ENCODE results near the gene C12orf60. TPM values are rescaled to one million over a fixed set of nuclear protein-coding genes. Genes with fewer than 3 reads are reported as not detected.

Gene C12orf60
- total RNA-seq (2022; extraction: Qiagen RNA extraction; ENCODE audit: low read depth): 1.4 to 1.8 TPM (median 1.5 TPM) in 5 replicates

GRCh38 chr12:14803011-14803829, at the start of gene C12orf60, which contains the start of gene WBP11:
TSS of gene C12orf60 (plus strand) at chr12:14803670. CDS start at chr12:14822936, 19,266 bp downstream.
TSS of gene WBP11 (minus strand) at chr12:14803478. CDS start at chr12:14801383, 2,095 bp downstream.

DNA sequence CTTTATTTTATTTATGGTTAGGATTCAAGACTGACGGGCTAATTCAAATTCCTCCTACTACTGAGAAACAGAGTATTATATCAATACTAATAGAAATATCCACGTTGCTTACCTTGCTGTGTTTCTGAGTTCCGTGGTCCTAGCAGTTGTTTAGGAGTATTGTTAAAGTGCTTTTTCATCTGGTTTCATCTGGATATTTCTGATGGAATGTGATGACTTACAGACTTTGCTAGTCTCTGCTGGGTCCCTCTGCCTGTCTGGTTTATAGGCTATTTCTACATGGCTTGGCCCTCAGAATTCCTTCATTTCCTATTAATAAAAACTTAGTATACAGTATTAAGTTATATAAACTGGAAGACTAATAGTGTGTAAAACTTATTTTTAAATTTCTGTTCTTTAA, 10.5 kb downstream of the C12orf60 start, which contains the start of gene SMCO3:
Gene SMCO3, minus strand, starts transcription at position 169 of the 400 bp plus-strand sequence. CDS start 7,502 bp downstream, outside the sequence.

GRCh38 chr12:14843425-14843887, 40.0 kb downstream of the C12orf60 start, which contains the start of gene ART4:
TSS of gene ART4 (minus strand) at chr12:14843526. CDS start at chr12:14843113, 413 bp downstream.

Other genes starting within 250 kb of the C12orf60 start
- 3.6 to 5.6 TPM (median 4.0 TPM) in 5 replicates for gene PLBD1, start 235.8 kb upstream of the C12orf60 start, total RNA-seq (2022; extraction: Qiagen RNA extraction; ENCODE audit: low read depth)
- gene GUCY2C, start 107.1 kb upstream of the C12orf60 start, total RNA-seq (2022; extraction: Qiagen RNA extraction; ENCODE audit: low read depth): 0.01 TPM in 1 of 5 replicates, not detected in the others
- 45.6 to 53.4 TPM (median 49.2 TPM) in 5 replicates for gene WBP11, start 192 bp upstream of the C12orf60 start, total RNA-seq (2022; extraction: Qiagen RNA extraction; ENCODE audit: low read depth)
- 0.03 TPM in 1 of 5 replicates, not detected in the others for gene SMCO3, start 10.5 kb downstream of the C12orf60 start, total RNA-seq (2022; extraction: Qiagen RNA extraction; ENCODE audit: low read depth)
- not detected in 5 replicates for gene ART4, start 39.9 kb downstream of the C12orf60 start, total RNA-seq (2022; extraction: Qiagen RNA extraction; ENCODE audit: low read depth)
- gene MGP, start 82.2 kb downstream of the C12orf60 start, total RNA-seq (2022; extraction: Qiagen RNA extraction; ENCODE audit: low read depth): 0.06 TPM in 1 of 5 replicates, not detected in the others
- gene ERP27, start 134.9 kb downstream of the C12orf60 start, total RNA-seq (2022; extraction: Qiagen RNA extraction; ENCODE audit: low read depth): not detected in 5 replicates
- gene ARHGDIB, start 157.9 kb downstream of the C12orf60 start, total RNA-seq (2022; extraction: Qiagen RNA extraction; ENCODE audit: low read depth): 0.86 to 2.5 TPM (median 1.1 TPM) in 5 replicates
- gene PDE6H, start 169.4 kb downstream of the C12orf60 start, total RNA-seq (2022; extraction: Qiagen RNA extraction; ENCODE audit: low read depth): not detected in 5 replicates